Lung microvascular endothelial cell (primary cell): ENCODE measurements around the gene ESR1. TPM values are rescaled to one million over a fixed set of nuclear protein-coding genes. Genes with fewer than 3 reads are reported as not detected.
A peak's percentile ranks its signal among the peaks of the same experiment; 100 is the strongest.
"Not testable (repeated sequence)": the region's sequence is repeated elsewhere in the genome, so short reads cannot be mapped to it uniquely, and the experiment has no call there.

Experiments
- DNase-seq, 2 donors: peaks; one replicate each; pipeline versions ENCODE4 v3.0.0 to v3.0.0-alpha.2; 2010; ENCODE audit warnings: low read depth in 2 of 2
- total RNA-seq: library from RNA; depleted of rRNA; stranded (reverse); fragments of >200 nt; gene quantifications from 2 replicates; pipeline ENCODE4 v1.2.1, GENCODE V29; 2014

ESR1 gene
- total RNA-seq, 1 donor from 2014 or later: under 0.01 TPM

DNA sequence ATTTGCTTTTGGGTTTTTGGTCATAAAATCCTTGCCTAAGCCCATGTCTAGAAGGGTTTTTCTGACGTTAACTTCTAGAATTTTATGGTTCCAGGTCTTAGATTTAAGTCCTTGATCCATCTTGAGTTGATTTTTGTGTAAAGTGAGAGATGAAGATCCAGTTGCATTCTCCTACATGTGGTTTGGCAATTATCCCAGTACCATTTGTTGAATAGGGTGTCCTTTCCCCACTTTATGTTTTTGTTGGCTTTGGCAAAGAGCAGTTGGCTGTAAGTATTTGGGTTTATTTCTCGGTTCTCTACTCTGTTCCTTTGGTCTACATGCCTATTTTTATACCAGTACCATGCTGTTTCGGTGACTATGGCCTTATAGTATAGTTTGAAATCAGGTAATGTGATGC, 86.9 kb downstream of the ESR1 start:
- DNase-seq: peak in 1 of 2 donors; percentile 9

DNA sequence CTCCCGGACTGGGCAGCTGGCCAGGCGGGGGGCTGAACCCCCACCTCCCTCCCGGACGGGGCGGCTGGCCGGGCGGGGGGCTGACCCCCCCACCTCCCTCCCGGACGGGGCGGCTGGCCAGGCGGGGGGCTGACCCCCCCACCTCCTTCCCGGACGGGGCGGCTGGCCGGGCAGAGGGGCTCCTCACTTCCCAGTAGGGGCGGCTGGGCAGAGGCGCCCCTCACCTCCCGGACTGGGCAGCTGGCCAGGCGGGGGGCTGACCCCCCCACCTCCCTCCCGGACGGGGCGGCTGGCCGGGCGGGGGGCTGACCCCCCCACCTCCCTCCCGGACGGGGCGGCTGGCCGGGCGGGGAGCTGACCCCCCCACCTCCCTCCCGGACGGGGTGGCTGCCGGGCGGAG, 91.7 kb downstream of the ESR1 start:
- DNase-seq: not testable (repeated sequence)

DNA sequence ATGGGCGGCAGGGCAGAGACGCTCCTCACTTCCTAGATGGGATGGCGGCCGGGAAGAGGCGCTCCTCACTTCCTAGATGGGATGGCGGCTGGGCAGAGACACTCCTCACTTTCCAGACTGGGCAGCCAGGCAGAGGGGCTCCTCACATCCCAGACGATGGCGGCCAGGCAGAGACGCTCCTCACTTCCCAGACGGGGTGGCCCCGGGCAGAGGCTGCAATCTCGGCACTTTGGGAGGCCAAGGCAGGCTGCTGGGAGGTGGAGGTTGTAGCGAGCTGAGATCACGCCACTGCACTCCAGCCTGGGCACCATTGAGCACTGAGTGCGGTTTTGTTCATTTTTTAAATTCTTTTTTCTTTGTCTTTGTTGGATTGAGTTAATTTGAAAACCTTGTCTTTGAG, 92.3 kb downstream of the ESR1 start:
- not testable (repeated sequence) for DNase-seq

DNA sequence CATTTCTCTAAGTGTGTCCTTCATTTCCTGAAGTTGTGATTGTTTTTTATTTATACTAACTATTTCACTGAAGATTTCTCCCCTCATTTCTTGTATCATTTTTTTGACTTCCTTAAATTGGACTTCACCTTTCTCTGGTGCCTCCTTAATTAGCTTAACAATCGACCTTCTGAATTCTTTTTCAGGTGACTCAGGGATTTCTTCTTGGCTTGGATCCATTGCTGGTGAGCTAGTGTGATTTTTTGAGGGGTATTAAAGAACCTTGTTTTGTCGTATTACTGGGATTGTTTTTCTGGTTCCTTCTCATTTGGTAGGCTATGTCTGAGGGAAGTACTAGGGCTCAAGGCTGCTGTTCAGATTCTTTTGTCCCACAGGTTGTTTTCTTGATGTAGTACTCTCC, 92.8 kb downstream of the ESR1 start:
- DNase-seq: no peak

DNA sequence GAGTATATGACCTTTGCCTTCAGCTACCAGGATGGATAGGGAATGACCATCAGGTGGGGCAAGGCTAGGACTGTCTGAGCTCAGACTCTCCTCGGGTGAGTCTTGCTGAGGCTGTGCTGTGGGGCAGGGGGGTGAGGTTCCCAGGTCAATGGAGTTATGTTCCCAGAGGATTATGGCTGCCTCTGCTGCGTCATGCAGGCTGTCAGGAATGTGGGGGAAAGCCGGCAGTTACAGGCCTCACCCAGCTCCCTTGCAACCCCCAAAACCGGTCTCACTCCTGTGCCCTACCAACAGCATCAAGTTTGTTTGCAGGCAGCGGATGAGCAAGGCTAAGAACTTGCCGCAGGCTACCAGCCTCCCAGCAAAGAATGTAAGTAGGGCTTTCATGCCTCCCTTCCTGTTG, 93.5 kb downstream of the ESR1 start:
- DNase-seq: no peak

DNA sequence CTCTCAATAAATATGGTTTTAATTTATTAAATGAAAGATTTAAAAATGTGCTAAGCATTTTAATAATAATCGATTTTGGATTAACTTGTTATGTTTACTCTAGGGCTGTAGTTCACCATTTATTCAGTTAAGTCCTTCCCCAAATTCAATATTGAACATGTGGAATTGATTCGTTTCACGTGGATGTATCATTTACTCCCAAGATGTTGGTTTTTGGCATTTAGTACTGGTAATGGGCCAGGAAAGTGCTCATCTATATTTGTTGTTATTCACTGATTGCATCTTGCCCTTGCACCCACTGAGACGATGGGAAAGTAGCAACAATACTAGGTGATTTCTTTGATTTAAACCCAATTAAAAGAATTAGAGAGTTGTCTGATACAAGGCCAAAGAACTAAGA, 97.1 kb downstream of the ESR1 start:
- DNase-seq: no peak

DNA sequence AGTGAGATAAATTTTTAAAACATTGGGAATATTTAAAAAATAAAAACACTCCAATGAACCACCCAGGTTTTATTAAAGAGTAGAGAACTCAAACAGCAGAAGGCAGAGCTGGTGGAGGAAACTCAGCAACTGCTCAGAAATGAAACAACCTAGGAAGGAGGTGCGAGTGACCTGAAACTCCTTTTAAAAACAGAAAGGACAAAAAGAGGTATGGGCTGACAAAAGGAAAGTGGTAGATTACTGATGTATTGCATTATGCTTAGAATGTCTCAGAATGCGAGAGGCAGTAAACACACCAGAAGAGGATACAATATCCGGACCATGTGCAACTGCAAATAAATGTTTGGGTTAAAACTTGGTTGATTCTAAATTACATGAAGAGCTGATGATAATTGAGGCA, 97.6 kb downstream of the ESR1 start:
- no peak for DNase-seq

DNA sequence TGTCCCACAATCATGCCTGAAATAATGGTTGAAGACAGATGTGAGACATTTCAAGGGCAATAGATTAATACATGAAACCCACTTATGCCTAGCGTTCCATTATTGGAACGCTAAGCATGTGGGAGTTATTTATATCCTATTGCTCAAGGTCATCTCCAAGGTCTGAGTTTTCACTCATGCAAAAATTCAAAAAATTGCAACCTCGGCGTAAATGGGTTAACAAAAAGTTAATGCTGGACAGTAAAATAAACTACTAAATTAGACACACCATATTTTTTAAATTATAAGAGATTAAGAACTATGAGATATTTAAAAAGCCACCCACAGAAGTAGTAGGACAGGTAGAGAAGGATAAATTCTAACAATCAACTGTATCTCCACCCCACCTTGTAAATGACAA, 98.4 kb downstream of the ESR1 start:
- no peak for DNase-seq

DNA sequence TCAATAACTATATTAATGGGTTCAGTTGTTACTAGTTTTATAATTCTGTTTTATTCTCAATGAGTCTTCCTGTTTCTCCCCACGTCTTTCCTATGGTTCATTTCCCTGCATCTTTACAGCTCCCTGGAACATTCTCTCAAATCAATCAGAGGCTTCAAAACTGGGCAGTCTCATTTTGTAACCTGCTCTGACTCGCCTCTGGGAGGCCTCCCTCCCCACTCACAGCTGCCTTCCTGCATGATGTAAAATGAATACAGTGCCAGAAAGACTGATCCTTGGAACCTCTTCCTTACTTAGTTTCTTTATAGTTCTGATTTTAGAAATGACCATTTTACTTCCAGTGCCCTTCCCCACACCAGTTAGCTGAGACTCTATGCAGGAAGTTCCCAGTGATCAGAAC, 103.9 kb downstream of the ESR1 start:
- DNase-seq: no peak

DNA sequence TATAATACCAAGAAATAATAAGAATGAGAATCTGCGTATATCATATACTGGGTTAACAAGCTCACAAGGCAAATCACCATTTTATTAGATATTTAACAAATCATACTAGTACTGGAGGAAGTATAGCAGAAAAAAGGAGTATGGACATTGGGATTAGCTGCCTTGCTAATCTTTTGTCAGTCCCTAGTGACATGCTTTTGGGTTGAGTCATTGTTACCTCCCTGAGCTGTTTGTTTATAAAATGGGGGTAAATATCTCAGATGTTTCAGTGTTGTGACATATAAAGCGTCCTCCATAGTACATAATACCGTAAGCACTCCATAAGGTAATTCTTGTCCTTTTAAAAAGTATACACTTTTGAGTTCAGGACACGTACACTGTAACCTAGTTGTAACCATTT, 107.0 kb downstream of the ESR1 start:
- no peak for DNase-seq

DNA sequence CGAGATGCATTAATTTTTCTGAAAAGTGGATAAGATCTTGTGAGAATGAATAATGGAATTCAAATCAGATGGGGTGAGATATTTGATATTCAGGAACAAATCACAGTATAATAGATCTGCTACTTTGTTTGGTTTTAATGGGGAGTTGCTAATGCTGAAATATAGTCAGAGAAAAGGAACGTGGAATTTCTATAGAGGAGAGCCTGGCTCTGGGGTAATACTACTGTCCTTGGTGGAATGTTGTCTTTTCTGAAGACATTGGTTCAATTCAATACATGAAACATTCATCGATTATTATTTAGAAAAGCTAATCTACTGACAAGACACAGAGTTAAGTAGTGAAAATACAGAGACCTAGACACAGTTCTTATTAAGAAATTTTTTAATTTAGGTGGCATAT, 108.6 kb downstream of the ESR1 start:
- DNase-seq: no peak

DNA sequence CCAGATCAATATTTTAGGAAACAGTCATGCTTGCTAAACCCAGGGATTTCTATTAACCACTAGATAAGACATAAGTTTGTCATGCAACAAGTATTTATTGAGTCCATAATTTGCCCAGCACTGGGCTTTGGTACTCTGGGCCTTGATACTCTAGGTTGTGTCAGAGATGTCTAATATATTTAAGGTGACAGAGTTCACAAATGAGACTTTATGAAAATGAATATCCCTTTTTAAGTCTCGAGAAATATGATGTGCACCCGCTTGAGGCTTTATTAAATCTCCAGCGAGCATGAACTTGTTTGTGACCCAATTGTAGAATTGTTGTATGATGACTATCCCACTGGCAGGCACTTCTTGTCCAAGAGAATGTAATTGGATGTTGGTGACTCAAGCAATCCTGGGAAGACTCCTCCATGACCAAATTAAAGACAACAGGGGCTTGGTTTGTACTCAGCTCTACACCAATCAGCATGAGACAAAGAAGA, 109.2 kb downstream of the ESR1 start:
- no peak for DNase-seq

DNA sequence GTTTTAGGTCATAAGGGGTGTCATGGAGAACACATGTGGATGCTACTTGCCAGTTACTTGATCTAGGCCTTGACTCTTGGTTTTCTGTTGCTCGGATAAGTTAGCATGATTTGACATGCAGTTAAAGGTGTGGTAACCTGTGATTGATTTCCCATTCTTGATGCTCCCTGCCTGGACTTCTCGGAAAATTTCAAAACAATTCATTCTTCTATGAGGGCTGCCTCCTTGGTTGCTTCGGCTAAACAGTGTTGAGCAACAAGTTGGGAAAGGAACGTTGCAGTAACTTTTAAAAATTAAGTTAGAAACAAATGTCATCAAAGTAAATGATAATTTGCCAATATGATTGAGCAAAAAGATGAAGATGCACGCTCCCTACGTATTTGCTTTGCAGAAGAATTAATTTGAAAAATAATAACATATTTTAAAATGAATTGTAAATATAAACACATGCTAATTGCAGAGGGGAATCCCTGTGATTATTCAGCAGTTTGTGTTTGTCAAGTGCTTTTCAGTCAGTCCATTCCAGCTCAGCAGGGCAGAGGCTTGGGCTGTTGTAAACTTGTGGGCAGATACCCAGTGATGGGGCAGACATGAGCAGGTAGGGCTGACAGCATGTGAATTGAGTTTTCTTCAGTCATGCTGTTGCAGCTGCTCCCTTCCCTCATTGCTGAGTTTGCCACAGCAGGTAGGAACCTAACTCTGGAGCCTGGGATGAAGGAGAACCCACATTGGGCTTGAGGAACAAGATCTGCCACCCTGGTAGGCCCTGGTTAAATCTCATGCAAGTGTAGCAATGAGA, 110.2 kb downstream of the ESR1 start:
- DNase-seq: no peak

DNA sequence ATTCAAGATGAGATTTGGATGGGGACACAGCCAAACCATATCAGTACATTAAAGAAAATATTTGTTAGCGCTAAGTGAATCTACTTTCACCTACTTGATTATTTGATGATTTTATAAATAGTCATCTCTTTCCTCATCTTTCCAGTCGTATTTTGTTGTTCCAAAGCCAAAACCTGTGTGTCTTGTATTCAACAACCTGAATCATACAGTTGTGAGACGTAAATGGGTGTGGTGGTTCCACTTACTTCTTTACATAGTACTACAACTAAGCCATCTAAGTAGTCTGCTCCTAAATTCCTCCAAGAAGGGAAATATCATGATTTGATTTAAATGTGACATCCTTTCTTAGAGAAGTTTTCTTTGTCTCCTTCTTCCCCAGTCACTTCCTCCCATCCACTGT, 132.8 kb downstream of the ESR1 start:
- no peak for DNase-seq

DNA sequence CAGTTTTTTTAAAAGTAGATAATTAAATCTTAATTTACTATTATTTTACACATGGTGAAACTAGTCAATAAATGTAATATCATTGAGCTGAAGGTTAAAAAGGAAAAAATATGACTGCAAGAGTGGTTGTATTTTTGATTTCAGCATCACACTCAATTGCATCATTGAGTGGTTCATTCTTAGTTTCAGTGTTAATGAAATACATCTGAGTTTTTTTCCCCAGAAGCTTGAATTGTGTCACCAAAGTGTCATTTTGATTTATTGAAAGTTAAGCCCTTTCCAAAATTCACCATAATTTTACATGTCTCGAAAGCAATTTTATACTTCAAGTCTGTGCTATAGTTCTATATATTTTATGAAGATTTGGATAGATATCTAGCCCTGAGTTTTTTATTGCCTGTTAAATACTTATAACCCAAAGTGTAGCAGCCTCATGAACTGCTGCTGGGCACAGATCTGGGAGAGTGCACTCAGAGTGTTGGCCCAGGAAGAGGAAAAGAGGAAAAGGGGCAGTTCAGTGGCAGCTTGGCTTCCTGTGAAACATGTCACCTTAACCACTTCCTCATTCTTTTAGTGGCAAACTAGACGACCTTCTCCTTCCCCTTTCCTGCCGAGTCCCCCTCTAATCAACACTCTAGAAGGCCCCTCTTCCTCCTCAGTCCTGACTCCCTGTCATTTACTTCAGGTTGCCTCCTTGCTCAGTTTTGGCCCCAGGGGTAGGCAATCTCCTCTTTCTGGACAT, 140.7 kb downstream of the ESR1 start:
- no peak for DNase-seq

DNA sequence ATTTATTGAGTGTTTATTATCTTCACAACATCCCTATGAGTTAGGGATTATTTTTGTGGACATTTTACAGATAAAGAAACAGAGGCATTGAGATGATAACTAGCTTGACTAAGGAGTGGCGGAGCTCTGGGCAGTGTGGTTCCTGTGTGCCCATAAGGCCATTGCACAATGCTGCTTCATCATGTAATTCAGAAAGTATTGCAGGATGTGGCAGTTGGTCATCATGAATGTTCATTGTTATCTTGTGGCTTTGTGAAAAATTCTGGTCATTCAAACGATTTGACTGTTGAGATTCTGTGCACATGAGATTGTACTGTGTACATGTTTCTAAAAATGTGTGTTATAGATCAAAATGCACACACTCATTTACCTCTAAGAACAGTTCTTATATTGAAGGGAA, 150.8 kb downstream of the ESR1 start:
- DNase-seq: no peak

DNA sequence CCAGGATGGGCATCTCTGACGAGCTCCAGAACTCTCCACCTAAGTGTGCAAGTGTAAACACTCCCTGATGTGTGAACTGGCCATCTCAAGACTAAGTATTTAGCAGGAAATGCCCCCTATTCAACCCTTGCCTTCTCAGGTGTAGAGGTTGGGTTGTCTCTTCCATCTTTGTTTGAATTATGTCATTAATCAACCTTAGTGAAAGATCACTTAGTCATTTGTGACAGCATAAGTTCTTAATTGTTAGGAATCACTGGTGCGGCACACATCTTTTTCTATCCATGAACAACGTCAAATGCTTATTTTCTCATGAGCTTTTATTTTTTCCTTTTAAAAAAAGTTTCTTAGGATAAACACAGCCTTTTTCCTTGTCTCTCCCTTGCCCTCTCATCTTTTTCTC, 151.6 kb downstream of the ESR1 start:
- no peak for DNase-seq

DNA sequence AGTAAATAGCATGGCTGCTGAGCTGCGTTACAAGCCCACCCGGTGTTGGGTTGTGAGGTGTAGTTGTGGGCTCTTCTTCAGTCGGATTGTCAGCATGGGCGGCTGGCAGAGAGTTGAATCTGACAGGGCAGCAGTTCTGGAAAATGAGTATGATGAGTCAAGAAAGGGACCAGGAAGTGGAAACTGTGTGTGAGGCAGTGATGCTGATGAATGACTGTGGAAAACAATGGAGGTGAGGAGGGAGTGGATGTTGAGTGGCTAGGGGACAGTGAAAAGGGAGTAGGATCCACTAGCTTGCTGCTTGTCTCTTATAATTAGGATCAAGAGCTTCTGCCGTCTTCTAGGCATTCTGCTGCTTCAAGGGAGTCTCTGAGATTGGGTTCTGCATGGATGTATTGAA, 154.3 kb downstream of the ESR1 start:
- peak in 1 of 2 donors; percentile 1 for DNase-seq

DNA sequence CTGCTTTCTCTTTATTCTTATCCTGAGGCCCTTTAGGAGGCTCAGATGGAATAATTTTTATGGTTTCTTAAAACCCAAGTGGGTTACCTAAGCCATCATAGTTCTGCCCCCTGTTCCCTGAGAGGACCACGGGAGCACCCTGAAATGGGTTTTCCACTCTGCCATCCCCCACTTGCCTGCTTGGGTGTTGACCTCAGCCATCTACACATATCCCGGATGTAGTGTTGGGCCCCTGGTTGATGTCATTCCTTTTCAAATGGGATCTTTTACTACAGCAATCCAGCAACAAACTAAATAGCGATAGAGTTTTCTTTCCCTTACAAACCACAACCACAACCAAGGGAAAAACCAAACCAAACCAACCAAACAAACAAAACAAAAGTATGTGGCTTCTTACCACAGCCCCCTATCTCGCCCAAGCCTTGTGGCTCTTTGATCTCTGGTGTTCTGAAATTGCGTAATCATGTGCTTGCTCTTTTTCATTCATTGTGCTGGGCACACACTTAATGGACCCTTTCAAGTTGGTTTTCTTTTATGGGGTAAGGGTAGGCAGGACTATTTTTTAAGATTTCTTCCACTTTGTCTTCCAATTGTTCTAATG, 154.9 kb downstream of the ESR1 start:
- DNase-seq: no peak

DNA sequence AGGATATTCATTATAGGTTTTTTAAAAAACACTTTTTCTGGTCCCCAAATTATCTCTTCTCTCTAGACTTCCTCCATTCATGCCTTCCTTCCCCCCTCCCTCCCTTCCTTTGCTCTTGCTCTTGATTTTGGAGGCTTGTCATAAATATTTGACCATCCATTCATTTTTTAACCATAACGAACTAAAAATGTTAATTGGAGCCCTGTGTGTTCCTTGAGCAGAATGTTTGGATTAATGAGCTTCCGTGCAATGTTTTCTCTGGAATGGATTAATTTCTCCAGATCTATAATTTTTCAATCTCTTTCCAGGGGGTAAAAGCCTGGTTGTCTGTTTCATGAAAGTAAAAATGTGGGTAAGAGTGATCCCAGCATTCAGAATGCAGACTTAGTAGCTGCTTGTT, 155.5 kb downstream of the ESR1 start:
- DNase-seq: no peak

DNA sequence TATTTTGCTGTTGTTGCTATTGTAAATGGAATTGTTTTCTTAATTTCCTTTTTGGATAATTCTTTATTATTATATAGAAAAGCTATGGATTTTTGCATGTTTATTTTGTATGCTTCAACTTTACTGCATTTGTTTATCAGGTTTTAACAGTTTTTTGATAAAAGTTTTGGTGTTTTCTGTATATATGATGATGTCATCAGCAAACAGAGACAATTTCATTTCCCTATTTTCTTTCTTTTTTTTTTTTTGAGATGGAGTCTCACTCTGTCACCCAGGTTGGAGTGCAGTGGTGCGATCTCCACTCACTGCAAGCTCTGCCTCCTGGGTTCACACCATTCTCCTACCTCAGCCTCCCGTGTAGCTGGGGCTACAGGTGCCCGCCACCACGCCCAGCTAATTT, 156.9 kb downstream of the ESR1 start:
- not testable (repeated sequence) for DNase-seq

DNA sequence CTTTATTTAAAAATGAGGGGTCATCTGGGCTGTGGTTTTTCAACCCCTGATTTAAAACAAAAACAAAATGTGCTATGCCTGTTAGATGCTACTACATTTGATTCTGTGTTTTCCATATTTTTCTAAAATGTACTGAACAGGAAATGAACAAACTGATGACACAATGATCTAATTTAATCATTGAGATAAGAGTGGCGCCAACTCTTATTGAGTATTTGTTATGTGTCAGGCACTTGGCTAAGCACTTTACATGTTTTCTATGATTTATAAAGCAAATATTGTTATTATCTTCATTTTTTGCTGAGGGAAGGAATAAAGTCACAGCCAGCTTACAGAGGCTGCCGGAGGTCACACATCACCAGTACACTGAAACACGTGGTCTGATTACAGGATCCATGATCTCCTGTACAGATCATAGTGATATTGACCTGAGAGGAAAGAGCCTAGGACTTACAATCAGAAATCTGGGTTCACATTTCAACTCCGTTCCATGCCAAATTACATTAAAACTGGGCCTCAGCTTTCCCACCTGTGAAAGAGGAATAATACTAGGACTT, 166.7 kb downstream of the ESR1 start:
- DNase-seq: peak in 1 of 2 donors; percentile 2
